IPS DF 6.9 (cell line): ENCODE results near the gene TPP1.
A peak's percentile ranks its signal among the peaks of the same experiment; 100 is the strongest.

Experiments
- DNase-seq: peaks from one replicate; pipeline ENCODE4 v3.0.0-alpha.2; 2013; ENCODE audit warnings: low read depth, low spot score
- H3K27ac ChIP-seq: one replicate; pipeline ENCODE4 v1.5.1; 2013; ENCODE audit warnings: low read length, control low read depth
- H3K27me3 ChIP-seq: 2 replicates; pipeline ENCODE4 v1.6.1; 2013; ENCODE audit warnings: mild to moderate bottlenecking, low read length; ENCODE audit not compliant: control insufficient read depth, insufficient read depth
- H3K36me3 ChIP-seq: 2 replicates; pipeline ENCODE4 v1.6.1; 2013; ENCODE audit warnings: low read length; ENCODE audit not compliant: control insufficient read depth, insufficient read depth
- H3K4me1 ChIP-seq: 2 replicates; pipeline ENCODE4 v1.6.1; 2013; ENCODE audit warnings: low read length; ENCODE audit not compliant: control insufficient read depth, insufficient read depth
- H3K4me3 ChIP-seq: 2 replicates; pipeline ENCODE4 v1.5.1; 2013; ENCODE audit warnings: mild to moderate bottlenecking, low read length
- H3K9me3 ChIP-seq: 2 replicates; pipeline ENCODE4 v1.6.1; 2013; ENCODE audit warnings: low read length, inconsistent platforms; ENCODE audit not compliant: control insufficient read depth, insufficient read depth
- WGBS: extraction: QIAGEN DNeasy Blood & Tissue Kit; methylation state at CpG from one replicate; pipeline ENCODE4 v1.1.7; 2013; ENCODE audit warnings: mixed read lengths, missing lambda C conversion rate; ENCODE audit not compliant: insufficient read length, insufficient coverage; 5-methylcytosine and 5-hydroxymethylcytosine counted together

The TPP1 gene

DNA sequence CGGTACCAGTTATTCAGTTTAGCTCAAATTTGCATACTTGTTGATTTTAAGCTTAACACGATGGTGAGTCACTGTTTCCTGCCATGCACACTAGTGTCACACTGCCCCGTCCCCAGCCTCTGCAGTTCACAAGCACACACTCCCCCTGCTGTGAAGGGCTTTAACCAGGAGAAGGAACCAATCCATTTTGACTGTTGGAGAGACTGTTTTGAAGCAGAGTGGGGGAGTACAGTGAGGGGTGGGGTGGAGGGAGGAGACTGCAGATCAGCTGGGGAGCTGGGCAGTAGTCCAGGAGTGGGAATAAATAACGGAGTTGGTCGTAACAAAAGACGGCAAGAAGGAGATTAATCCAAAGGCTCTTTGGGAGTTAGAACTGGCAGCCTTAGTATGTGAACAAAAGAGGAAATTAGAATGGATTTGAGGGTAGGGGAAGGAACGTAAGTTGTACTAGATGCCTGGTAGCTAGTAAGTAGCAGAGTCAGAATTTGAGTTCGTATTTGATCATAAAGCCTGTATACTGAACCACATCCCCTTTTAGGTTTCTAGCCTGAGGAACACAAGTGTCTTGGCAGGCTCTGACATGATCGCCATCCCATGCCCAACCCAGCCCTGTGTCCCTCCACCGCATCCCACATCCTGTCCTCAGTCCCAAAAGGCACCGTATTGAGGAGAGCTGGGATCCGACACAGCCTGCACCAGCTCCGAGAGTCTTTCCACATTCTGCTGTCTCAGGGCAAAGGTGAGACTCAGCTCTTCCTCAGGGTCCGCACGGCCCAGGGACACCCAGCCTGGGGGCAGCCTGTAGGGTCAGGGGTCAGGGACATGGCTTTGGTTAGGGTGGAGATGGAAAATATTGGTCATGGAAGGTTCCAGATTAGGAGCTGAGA is 862 bp downstream of the TPP1 start:
- no peaks in the 10 kb centered on the region for H3K9me3 ChIP-seq
- 100% methylated on average over 1 of the region's 15 CpGs for WGBS
- H3K4me1 ChIP-seq: no peaks in the 10 kb centered on the region; the same call in 1 of the 2 replicates
- no peaks in the 10 kb centered on the region; the same call in 1 of the 2 replicates for H3K36me3 ChIP-seq
- H3K27ac ChIP-seq: no peak overlapping the region
- H3K4me3 ChIP-seq: peak overlapping the region; percentile 66; the same call in 1 of the 2 replicates
- no peak for DNase-seq
- no peaks in the 10 kb centered on the region for H3K27me3 ChIP-seq

DNA sequence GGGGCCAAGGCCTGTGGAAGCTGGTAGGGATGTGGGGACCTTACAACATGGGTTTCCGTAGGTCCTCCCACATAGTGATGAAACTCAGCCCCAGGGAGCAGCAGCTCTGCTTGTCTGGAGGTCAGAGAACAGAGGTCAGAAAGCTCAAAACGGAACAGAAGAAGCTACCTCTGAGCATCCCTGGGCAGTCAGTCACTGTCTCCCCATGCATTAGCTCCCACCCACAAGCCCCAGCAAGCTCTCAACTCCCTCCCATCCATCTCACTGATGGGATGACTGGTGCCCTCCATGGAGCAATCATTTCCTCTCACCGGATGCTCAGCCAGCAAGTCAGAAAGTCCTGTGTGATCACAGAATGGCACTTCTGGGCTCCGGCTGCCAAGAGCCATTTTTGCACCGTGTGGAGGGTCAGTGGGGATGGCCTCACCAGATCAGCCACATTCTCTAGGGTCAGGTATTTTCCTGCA is 1.9 kb downstream of the TPP1 start:
- H3K27me3 ChIP-seq: no peaks in the 10 kb centered on the region
- no peaks in the 10 kb centered on the region; the same call in 1 of the 2 replicates for H3K4me1 ChIP-seq
- no peak for DNase-seq
- no peaks in the 10 kb centered on the region for H3K9me3 ChIP-seq
- no peak overlapping the region for H3K27ac ChIP-seq
- H3K4me3 ChIP-seq: no peak overlapping the region
- no peaks in the 10 kb centered on the region for H3K36me3 ChIP-seq
- no CpG with 5 or more reads among the region's 5 CpGs for WGBS

DNA sequence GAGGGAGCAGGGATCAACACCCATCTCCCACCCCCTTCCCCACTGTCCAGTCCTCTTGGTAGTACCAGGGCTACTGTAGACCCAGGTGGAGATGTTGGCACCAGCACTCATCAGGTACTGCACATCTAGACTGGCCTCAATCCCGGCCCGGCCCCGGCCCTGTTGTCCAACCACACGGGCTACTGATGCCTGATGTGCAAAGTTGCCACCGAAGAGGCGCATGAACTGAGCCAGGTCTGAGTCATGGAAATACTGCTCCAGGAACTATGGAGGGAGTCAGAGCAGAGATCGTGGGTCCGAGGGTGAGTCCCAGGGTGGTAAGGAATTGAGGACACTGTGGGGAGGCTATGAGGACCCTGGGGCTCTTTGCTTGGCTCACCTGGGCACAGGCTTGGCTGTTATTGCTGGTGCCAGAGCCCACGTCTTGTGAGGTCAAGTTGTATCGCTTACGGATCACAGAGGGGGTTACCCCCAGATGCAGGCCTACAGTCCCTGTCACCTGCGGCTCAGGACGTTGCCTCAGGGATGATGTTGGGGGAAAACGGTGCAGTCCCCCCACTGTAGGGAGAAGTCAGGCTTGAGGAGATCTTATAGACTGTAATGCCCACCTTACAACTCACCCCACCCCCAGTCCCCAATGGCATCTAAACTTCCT is 2.5 kb downstream of the TPP1 start:
- Histone ChIP-seq H3K27ac (no peak overlapping the region), H3K36me3 (no peaks in the 10 kb centered on the region), H3K27me3 (no peaks in the 10 kb centered on the region), H3K9me3 (no peaks in the 10 kb centered on the region), H3K4me1 (no peaks in the 10 kb centered on the region; the same call in 1 of the 2 replicates), H3K4me3 (no peak overlapping the region)
- DNase-seq: no peak
- WGBS: no CpG with 5 or more reads among the region's 14 CpGs

DNA sequence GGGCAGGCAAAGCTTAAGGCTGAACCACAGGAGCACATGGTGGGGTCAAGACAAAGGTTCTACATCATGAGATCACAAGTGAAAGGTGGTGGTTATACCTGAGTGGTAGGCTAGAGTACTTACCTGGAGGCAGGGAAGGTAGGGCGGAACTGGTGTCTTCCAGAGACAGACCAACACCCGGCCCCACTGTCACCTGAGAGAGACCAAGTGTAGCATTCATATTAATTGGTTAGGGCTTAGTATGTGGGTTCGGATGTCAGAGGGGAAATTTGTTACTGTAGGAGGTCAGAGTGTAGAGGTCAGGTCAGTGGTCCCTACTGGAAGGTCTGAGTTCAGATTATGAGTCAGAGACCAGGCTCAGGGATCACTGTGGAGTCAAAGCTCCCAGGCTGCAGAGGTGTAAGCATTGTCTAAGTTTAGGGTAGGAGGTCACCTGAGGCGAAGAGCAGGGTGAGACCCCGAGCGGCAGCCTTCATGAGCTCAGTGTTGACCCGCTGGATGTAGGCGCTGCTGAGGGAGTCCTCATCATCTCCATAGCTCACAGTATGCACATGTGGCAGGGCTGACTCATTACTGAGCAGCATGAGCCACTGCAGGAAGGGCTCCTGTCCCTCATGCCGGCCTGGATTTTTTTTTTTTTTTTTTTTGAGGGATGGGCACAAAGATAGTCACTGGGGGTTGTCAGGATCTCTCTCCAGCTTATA is 3.2 kb downstream of the TPP1 start:
- DNase-seq: no peak
- no peaks in the 10 kb centered on the region for H3K9me3 ChIP-seq
- H3K4me3 ChIP-seq: no peak overlapping the region
- no peak overlapping the region for H3K27ac ChIP-seq
- H3K27me3 ChIP-seq: no peaks in the 10 kb centered on the region
- WGBS: no CpG with 5 or more reads among the region's 9 CpGs
- H3K36me3 ChIP-seq: no peaks in the 10 kb centered on the region
- H3K4me1 ChIP-seq: no peaks in the 10 kb centered on the region; the same call in 1 of the 2 replicates

DNA sequence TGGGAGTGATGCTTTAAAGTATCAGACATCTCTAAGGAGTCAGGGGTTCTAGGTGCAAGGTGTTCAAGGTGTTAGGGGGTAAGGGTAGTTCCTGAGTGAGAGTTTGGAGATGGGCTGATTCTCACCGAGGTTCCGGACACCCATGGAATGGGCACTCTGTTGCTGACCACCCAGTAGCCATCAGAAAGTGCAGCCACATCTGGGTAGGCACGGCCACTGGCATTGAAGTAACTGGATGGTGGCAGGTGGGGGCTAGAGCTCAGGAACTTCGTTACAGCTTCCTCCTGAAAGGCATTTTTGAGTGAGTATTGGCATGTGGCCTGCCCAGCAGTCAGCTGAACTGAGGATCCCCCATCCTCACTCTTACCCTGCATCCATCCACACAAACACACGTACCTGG is 4.2 kb downstream of the TPP1 start:
- H3K27ac ChIP-seq: no peak overlapping the region
- no peaks in the 10 kb centered on the region; the same call in 1 of the 2 replicates for H3K4me1 ChIP-seq
- peaks cover 8% of the 10 kb centered on the region; the same call in 1 of the 2 replicates for H3K36me3 ChIP-seq
- WGBS: no CpG with 5 or more reads among the region's 5 CpGs
- no peaks in the 10 kb centered on the region for H3K9me3 ChIP-seq
- H3K27me3 ChIP-seq: no peaks in the 10 kb centered on the region
- DNase-seq: no peak
- H3K4me3 ChIP-seq: no peak overlapping the region

DNA sequence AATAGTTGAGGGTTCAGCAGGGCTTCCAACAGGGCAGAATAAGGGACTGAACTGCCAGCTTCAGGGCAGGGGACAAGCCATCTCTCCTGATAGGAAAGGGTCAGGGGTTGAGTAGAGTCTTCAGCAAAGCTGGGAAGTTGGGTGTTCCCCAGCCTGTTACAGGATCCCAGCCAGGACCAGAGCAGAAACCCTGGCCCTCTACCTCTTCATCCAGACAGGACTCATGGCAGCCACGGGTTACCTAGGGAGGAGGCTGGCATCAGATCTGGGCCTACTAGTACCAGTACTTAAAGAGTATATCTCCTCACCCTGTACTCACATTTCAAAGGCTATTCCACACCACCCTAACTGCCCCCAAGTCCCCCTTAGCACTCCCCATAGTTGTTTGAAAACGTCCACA is 4.8 kb downstream of the TPP1 start:
- peaks cover 14% of the 10 kb centered on the region; the same call in 1 of the 2 replicates for H3K36me3 ChIP-seq
- WGBS: no CpG with 5 or more reads among the region's 2 CpGs
- no peak overlapping the region for H3K27ac ChIP-seq
- DNase-seq: no peak
- H3K27me3 ChIP-seq: no peaks in the 10 kb centered on the region
- no peak overlapping the region for H3K4me3 ChIP-seq
- no peaks in the 10 kb centered on the region for H3K9me3 ChIP-seq
- no peaks in the 10 kb centered on the region; the same call in 1 of the 2 replicates for H3K4me1 ChIP-seq

DNA sequence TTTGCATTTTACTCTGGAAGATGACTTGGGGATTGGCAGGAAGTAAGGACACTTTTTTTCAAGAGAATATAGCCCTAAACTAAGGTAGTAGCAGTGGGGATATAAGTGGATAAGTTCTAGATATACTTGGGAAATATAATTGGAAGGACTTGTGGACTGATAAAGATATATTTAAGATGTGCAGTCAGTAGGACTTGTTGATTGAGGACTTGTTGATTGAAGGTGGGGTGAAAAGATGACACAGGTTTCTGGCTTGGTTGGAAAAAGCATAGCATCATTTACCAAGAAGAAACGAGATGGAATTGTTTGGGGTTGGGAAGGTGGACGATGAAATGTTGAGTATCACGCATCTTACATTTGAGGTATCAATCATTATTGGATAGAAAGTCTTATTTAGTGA is 5.7 kb downstream of the TPP1 start:
- WGBS: 100% methylated on average over 3 of the region's 3 CpGs
- no peak for DNase-seq
- Histone ChIP-seq H3K27me3 (no peaks in the 10 kb centered on the region), H3K27ac (no peak overlapping the region), H3K4me3 (no peak overlapping the region), H3K9me3 (no peaks in the 10 kb centered on the region), H3K4me1 (no peaks in the 10 kb centered on the region; the same call in 1 of the 2 replicates), H3K36me3 (peaks cover 23% of the 10 kb centered on the region; the same call in 1 of the 2 replicates)

DNA sequence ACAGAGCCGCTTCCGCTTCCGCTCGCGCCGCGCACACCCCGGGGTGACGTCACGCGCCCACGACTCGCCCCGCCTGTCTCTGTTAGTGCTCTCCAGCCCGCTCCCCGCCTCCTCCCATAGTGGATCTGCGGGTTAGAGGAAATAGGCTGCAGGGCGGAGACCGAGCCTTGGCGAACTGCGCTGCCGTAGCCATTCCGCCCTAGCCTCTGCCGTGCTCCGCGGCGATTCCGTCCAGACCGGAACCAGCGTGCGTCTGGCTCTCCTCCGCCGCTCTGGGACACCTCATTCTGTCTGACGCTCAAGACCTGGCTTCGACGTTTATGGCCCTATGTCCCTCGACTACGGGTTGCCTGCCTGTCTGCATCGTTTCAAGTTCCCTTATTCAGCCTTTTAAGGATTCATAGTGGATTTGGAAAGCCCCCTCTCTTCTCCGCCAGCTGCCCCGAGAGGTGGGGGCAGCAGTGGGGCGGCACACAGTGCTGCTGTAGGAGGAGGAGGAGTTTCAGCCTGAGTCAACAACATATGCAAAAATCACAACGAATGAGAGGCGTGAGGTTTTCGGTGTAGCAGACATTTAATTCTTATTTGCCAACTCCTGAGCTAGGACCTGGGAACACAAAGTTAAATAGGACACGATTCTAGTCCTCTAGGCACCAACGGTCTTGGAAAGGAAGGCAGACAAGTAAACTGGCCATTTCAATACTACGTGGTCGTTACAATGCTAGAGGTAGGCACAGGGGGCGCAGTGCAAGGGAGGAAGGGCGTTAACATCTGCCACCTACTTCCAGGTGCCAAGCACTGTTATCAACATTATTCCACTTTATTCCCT is 6.8 kb downstream of the TPP1 start, which contains the start of gene TAF10:
TSS of gene TAF10 (minus strand) at position 4 of the 829 bp plus-strand sequence. CDS start 27 bp downstream, outside the sequence.
- Histone ChIP-seq H3K4me3 (peak within 1 kb of the TSS; percentile 73), H3K4me1 (no peaks in the 10 kb centered on the region; the same call in 1 of the 2 replicates), H3K27me3 (no peaks in the 10 kb centered on the region), H3K9me3 (no peaks in the 10 kb centered on the region), H3K27ac (peak within 1 kb of the TSS; percentile 18), H3K36me3 (peaks cover 30% of the 10 kb centered on the region; the same call in 1 of the 2 replicates)
- no peak for DNase-seq
- no CpG with 5 or more reads among the region's 51 CpGs for WGBS

DNA sequence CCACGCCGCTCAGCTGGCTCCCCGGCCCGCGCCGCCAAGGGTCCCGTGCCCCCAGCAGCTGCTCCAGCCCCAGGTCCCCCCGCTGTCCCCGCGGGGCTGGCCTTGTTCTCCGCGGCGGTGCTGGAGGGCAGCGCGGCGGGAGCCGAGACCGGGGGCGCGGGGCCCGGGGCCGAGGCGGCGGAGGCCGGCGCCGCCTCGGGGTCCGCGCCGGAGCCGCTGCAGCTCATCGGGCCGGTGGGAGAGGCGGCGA is 7.3 kb downstream of the TPP1 start:
- Histone ChIP-seq H3K4me1 (no peaks in the 10 kb centered on the region; the same call in 1 of the 2 replicates), H3K4me3 (peak overlapping the region; percentile 73), H3K27ac (no peak overlapping the region), H3K36me3 (peaks cover 30% of the 10 kb centered on the region; the same call in 1 of the 2 replicates), H3K27me3 (no peaks in the 10 kb centered on the region), H3K9me3 (no peaks in the 10 kb centered on the region)
- WGBS: no CpG with 5 or more reads among the region's 36 CpGs
- DNase-seq: no peak
